ENCODE measurements around the gene ECEL1.
"Not testable (repeated sequence)": the region's sequence is repeated elsewhere in the genome, so short reads cannot be mapped to it uniquely, and the experiment has no call there.

Gene ECEL1

DNA sequence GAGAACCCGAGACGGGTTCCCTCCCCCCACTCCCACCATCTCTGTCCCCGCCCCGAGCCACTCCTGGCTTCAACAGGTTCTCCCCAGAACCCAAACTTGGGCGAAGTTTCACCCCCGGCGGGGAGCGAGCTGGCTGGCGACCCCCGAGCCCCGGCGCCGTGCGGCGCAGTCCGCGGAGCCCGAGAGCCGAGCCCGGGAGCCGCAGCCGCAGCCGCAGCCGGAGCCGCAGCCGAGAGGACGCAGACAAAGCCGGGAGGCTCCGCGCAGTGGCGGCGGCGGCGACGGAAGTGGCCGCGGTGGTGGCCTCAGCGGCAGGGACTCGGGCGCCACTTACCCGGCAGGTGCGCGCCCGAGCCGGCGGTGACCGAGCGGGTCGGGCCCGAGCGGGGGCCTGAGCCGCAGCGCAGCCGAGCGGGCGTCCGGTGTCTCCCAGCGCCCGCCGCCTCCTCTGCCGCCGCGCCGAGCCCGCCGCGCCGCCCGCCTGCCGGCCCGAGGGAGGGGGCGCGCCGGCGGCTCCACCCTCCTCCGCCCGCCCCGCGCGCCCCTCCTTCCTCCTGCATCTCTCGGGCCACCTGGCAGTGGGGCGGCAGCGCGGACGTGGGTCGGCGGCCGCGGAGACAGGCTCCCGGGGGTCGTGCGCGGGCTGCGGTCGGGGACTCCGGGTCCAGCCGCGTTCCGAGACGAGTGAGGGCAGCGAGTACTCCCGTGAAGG is at the start of gene ECEL1:
Gene ECEL1, minus strand, starts transcription at position 450 of the 712 bp plus-strand sequence. CDS start 1,181 bp downstream, outside the sequence.
- DNase-seq (ENCODE audit: low read depth): no peak

DNA sequence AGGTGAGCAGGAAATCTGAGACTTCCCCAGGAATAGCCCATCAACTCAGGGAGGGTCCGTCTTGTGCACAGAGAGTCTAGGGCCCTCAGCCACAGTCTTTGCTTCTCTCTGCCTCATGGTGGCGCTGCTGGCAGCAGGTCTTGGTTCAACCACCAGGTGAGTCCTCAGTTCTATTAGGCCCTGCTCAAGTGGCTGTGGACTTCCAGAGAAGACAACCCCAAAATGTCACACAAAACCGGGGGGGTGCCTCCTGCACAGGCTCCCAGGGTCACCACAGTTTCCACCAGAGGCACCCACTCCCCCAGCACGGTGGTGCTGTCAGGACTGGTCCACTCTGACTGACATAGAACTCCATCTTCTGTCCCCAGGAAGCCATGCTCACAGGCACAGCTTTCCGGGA is 49.4 kb upstream of the ECEL1 start:
- no peak for DNase-seq (ENCODE audit: low read depth)

DNA sequence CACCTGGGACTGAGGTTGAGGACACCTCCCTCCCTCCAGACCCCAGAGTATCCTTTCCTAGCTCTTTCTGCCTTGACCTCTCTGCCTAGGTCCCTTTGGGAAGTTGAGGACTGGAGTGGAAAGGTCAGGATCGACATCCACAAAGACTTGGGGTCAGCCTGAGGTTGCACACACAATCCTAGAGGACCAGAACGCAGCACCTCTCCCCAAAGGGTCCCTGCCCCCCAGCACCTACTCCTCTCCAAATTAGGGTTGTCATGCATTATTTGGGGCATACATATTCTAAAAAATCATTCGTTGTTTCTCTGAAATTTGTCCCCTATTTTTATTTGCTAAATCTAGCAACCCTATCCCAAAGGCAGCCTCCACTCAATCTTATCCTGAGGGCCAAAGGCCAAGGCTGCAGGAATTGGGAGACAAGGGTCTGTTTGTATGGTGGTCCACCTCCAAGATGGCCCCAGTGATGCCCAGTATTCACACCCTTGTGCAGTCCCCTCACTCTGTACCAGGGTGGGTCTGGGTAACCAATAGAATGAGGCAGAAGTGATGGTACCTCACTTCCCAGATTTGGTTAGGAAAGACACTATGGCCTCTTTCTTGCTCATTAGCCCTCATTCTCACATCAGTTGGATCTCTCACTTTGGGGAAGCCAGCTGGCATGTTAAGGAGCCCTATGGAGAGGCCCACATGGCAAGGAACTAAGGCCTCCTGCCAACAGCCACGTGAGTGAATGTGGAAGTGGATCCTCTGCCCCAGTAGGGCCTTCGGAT is 48.3 kb upstream of the ECEL1 start:
- no peak for DNase-seq (ENCODE audit: low read depth)

- no peak for DNase-seq (ENCODE audit: low read depth)
Measured at GRCh38 chr2:232534940-232535651, 47.5 kb upstream of the ECEL1 start.

DNA sequence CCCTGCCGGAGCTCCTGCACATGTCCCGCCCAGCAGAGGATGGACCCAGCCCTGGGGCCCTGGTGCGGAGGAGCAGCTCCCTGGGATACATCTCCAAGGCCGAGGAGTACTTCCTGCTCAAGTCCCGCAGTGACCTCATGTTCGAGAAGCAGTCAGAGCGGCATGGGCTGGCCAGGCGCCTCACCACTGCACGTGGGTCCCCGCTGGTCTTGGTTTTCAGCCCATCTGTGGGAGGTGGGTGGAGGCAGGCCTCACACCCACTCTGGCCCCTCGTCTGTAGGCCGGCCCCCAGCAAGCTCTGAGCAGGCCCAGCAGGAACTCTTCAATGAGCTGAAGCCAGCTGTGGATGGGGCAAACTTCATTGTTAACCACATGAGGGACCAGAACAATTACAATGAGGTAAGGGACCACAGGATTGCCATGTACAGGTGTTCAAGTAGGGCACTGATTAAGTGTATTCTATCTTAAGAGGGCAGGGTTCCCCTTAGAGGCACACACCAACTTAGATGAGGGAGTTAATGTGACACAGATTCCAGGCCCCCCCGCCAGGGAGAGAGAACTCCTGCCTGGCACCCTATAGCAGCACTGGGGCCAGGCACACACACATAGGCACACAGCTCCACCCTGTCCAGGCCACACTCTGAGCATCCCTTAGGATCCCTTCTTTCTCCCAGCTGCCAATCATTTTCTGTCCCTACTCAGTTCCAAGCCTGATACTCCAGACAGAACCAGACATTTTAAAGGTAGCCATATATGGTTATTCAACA is 46.5 kb upstream of the ECEL1 start:
- DNase-seq (ENCODE audit: low read depth): no peak

DNA sequence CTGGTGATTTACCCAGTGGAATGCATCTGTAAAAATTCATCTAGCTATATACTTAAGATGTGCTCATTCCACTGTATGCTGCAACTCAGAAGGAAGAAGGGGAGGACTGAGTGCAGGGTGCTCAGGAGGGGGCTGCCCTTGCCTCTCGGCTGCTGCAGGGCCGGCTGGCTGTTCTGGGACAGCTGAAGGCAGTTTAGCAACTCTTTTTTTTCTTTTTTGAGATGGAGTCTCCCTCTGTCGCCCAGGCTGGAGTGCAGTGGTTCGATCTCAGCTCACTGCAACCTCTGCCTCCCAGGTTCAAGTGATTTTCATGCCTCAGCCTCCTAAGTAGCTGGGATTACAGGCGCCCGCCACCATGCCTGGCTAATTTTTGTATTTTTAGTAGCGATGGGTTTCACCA is 45.2 kb upstream of the ECEL1 start:
- not testable (repeated sequence) for DNase-seq (ENCODE audit: low read depth)

GRCh38 chr2:232532419-232532818 is 44.8 kb upstream of the ECEL1 start:
- DNase-seq (ENCODE audit: low read depth): no peak

GRCh38 chr2:232530626-232531260 is 43.1 kb upstream of the ECEL1 start:
- no peak for DNase-seq (ENCODE audit: low read depth)

GRCh38 chr2:232529806-232530547 is 42.3 kb upstream of the ECEL1 start:
- no peak for DNase-seq (ENCODE audit: low read depth)

GRCh38 chr2:232528746-232529460 is 41.3 kb upstream of the ECEL1 start:
- peak; percentile 64 for DNase-seq (ENCODE audit: low read depth)

GRCh38 chr2:232527905-232528470 is 40.4 kb upstream of the ECEL1 start:
- no peak for DNase-seq (ENCODE audit: low read depth)

GRCh38 chr2:232526372-232526941 is 38.8 kb upstream of the ECEL1 start:
- no peak for DNase-seq (ENCODE audit: low read depth)

- no peak for DNase-seq (ENCODE audit: low read depth)
Measured at GRCh38 chr2:232525791-232526371, 38.2 kb upstream of the ECEL1 start, which contains the start of gene CHRND. TSS of gene CHRND (plus strand) at chr2:232526160. CDS start at chr2:232526216, 56 bp downstream.

DNA sequence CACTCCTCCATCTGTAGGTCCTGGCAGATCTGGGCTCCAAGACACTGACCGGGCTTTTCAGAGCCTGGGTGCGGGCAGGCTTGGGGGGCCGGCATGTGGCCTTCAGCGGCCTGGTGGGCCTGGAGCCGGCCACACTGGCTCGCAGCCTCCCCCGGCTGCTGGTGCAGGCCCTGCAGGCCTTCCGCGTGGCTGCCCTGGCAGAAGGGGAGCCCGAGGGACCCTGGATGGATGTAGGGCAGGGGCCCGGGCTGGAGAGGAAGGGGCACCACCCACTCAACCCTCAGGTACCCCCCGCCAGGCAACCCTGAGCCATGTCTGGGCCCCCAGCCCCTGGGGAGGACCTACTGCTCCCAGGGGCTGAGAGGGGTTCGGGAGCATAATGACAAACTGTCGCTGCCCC is 37.6 kb upstream of the ECEL1 start:
- no peak for DNase-seq (ENCODE audit: low read depth)

- no peak for DNase-seq (ENCODE audit: low read depth)
Measured at GRCh38 chr2:232524771-232525170, 37.1 kb upstream of the ECEL1 start.

DNA sequence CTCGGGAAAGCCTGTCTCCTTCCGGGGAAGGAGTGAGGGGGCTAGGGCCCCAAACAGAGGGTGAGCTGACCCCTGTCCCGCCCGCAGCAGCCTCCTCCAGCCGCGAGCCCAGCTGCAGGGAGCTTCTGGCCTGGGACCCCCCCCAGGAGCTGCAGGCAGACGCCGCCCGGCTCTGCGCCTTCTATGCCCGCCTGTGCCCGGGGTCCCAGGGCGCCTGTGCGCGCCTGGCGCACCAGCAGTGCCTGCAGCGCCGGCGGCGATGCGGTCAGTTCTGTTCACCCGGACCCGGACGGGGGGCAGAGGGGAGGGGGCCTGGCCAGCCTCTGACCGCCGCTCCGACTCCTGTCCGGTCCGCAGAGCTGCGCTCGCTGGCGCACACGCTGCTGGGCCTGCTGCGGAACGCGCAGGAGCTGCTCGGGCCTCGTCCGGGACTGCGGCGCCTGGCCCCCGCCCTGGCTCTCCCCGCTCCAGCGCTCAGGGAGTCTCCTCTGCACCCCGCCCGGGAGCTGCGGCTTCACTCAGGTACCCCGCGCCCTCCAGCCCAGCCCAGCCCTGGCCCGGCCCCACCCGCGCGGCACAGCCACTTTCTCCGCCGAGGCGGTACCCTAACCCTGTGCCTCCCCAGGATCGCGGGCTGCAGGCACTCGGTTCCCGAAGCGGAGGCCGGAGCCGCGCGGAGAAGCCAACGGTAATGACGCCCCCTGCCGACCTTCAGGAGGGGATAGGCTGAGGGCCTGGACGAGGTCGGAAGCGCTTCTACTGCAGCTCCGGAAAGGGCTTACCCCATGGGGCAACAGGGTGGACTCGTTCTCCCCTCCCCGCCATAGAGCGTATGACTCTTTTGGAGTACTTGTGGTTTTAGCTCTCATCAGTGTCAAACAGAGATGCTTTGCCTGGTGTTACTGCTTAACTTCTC is 36.3 kb upstream of the ECEL1 start:
- peak; percentile 50 for DNase-seq (ENCODE audit: low read depth)

- no peak for DNase-seq (ENCODE audit: low read depth)
Measured at GRCh38 chr2:232523402-232523681, 35.7 kb upstream of the ECEL1 start.
